Stimulated activated CD4-positive, alpha-beta T cell treated with anti-CD3 and anti-CD28 coated beads, Interleukin-12 subunit alpha, Interleukin-12 subunit beta, amount 100 ng/mL, for 4 hours (primary cell): Measurements from ENCODE around the gene PI4K2B.
"Not testable (repeated sequence)": the region's sequence is repeated elsewhere in the genome, so short reads cannot be mapped to it uniquely, and the experiment has no call there.

ENCODE experiments used
- DNase-seq: peaks from one replicate; pipeline ENCODE4 v3.0.0-alpha.2; 2020

The PI4K2B gene

GRCh38 chr4:25245181-25245580 is 11.3 kb downstream of the PI4K2B start:
- DNase-seq = no peak

- DNase-seq = no peak
These were observed 13.1 kb downstream of the PI4K2B start for GRCh38 chr4:25246680-25247611.

GRCh38 chr4:25248875-25249274 is 15.0 kb downstream of the PI4K2B start:
- DNase-seq = not testable (repeated sequence)

DNA sequence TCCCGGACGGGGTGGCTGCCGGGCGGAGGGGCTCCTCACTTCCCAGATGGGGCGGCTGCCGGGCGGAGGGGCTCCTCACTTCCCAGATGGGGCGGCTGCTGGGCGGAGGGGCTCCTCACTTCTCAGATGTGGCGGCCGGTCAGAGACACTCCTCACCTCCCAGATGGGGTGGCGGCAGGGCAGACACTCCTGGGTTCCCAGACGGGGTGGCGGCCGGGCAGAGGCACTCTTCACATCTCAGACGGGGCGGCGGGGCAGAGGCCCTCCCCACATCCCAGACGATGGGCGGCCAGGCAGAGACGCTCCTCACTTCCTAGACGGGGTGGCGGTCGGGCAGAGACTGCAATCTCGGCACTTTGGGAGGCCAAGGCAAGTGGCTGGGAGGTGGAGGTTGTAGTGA is 15.7 kb downstream of the PI4K2B start:
- DNase-seq = not testable (repeated sequence)

DNA sequence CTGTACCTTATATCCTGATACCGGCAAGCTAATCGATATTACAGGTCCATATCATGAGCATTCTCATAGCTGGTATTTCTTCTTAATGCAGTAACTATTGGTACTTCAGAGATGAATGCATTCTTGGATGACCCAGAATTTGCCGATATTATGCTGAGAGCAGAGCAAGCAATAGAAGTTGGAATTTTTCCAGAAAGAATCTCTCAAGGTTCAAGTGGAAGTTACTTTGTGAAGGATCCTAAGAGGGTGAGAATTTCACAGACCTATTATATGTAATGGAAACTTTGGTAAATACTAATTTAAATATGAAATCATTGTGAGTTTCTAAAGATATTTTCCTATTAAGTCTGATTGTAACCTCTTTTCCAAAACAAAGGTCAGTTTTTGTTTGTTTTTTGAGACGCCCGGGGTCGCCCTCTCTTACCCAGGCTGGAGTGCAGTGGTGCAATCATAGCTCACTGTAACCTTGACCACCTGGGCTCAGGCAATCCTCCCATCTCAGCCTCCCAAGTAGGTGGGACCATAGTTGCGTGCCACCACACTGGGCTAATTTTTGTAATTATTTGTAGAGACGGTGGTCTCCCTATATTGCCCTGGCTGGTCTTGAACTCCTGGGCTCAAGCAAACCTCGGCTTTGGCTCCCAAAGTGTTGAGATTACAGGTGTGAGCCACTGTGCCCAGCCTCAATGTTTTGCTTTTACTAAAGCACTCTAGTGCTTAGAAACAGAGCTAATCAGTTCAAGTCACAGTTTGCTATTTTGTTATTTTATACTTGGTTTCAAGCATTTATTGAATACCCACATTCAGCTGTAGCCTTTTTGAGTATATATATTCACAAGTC is 18.6 kb downstream of the PI4K2B start:
- DNase-seq = no peak

- no peak for DNase-seq
These were observed 19.2 kb downstream of the PI4K2B start for GRCh38 chr4:25253071-25253445.

DNA sequence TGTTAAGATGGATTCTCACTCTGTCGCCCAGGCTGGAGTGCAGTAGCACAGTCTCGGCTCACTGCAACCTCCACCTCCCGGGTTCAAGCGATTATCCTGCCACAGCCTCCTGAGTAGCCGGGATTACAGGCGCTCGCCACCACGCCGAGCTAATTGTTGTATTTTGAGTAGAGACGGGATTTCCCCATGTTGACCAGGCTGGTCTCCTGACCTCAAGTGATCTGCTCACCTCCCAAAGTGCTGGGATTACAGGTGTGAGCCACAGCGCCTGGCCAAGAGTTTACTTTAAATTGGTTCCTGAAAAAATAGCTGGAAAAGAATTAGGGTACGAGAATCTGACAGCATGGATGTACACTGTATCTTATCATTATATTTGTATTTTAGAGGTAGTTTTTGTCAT is 20.0 kb downstream of the PI4K2B start:
- DNase-seq = not testable (repeated sequence)

DNA sequence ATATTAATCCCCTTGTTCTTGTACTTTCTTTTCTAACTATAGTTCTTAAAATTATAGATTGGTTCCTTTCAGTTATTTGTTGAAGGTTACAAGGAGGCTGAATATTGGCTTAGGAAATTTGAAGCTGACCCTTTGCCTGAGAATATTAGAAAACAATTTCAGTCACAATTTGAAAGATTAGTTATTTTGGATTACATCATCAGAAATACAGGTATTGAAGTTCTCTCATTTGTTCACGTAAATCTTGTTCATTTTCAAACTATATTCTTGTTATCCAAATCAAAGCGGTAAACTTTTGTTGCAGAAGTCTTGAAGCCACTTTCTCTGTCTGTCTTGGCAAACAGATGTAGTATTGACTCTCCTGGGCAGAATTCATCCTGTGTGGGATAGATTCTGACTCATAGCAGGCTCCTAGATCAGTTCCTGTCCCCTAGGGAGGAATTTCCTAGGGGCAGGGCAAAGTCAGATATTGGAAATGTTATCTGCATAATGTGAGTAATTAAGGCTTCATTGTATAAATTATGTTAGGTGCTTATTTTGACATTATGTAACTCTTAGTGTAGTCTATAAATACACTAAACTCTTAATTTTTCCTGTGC is 25.2 kb downstream of the PI4K2B start:
- no peak for DNase-seq

- no peak for DNase-seq
These were observed 38.0 kb downstream of the PI4K2B start for GRCh38 chr4:25271866-25272265.

DNA sequence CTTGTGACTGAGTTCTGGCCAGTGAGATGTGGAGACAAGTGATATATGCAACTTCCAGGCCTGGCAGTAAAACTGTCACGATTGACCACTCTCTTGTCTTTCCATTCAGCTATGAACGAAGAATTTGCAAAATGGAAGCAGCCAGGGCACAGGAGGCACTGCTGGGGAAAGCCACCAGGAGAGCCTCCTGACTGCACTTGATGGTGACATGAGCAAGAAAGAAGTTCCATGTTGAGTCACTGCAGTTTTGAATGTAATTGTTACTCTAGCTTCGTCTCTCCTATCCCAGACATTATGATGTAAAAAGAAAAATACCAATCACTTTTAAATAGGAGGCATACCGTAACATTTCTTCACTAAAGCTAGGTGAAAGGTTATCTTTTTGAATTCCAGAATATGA is 46.4 kb downstream of the PI4K2B start:
- no peak for DNase-seq

DNA sequence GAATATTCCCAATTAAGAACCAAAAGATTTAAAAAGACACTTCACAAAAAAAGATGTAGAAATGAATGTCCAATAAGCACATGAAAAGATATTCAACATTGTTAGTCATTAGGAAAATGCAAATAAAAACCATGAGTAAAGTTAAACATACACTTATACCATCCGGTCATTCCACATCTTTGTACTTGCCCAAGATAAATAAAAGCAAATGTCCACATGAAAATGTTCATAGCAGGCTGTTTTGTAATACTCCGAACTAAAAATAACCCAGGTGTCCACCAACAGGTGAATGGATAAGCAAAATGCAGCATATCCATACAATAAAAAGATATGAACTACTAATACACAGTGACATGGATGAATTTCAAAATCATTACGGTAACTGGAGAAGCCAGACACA is 50.1 kb downstream of the PI4K2B start:
- no peak for DNase-seq

DNA sequence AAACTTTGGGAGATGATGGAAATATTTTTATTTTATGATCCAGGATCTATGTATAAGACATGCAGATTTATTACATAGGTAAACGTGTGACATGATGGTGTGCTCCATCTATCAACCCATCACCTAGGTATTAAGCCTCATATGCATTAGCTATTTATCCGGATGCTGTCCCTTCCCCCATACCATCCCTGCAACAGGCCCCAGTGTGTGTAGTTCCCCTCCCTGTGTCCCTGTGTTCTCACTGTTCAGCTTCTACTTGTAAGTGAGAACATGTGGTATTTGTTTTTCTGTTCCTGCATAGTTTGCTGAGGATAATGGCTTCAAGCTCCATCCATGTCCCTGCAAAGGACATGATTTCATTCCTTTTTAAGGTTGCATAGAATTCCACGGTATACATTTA is 50.6 kb downstream of the PI4K2B start:
- no peak for DNase-seq

GRCh38 chr4:25290490-25291067 is 56.7 kb downstream of the PI4K2B start:
- DNase-seq = no peak

DNA sequence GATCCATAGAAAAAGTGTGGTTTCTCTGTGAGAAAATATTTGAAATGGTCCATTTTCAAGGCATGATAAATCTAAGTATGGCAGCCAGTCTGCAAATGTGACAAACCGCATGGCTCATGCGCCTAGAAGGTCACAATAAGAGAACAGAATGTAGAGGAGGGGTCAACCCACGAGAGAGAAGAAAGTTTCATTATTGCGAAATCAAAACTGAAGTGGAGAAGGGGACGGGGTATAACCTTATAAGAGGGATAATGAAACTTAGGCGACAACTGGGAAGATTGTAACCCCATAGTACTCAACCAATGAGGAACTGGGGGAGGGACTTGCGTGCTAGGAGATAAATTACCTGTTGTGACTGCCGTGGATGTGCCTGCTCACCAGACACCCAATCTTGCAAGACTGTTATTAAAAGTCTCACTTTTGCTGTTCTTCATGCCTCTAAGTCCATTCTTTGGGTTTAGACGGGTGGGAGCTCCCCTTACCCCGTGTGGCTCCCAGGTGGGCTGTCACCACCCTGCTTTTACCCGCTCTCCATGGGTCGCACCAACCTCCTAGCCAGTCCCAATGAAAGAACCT is 57.4 kb downstream of the PI4K2B start:
- no peak for DNase-seq

DNA sequence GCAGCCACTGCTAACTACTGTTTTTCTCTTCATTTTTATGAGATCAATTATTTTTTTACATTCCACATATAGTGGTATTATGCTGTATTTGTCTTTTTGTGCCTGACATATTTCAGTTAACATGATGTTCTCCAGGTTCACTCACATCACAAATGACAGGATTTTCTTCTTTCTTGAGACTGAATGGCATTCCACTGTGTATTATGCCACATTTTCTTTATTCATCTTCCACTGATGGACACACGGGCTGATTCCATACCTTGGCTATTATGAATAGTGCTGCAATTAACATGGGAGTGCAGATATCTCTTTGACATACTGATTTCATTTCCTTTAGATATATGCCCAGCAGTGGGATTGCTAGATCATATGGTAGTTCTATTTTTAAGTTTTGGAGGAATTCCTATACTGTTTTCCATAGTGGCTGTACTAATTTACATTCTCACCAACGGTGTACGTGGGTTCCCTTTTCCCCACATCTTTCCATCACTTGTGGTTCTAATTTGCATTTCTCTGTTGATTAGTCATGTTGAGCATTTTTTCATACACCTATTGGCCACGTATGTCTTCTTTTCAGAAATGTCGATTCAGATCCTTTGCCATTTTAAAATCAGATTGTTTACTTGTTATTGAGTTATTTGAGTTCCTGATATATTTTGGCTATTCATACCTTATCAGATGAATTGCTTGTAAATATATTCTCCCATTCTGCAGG is 63.9 kb downstream of the PI4K2B start:
- no peak for DNase-seq

- DNase-seq = no peak
These were observed 65.8 kb downstream of the PI4K2B start for GRCh38 chr4:25299476-25300203.

- DNase-seq = no peak
These were observed 67.6 kb downstream of the PI4K2B start for GRCh38 chr4:25301471-25301870.

DNA sequence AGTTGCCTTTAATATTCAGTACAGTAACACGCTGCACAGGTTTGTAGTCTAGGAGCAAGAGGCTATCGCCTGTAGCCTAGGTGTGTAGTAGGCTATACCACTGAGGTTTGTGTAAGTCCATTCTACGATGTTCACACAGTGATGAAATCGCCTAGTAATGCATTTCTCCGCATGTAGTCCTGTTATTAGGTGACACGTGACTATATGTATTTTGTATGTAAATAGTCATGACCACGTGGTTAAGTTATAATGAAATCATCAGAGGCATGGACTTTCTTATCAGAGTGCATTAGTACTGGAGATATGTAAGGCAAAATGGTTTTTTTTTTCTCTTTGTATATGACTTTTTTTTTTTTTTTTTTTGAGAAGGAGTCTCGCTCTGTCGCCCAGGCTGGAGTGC is 68.8 kb downstream of the PI4K2B start:
- DNase-seq = no peak

GRCh38 chr4:25303578-25303977 is 69.7 kb downstream of the PI4K2B start:
- DNase-seq = no peak

- no peak for DNase-seq
These were observed 72.8 kb downstream of the PI4K2B start for GRCh38 chr4:25306518-25307057.

- no peak for DNase-seq
These were observed 73.8 kb downstream of the PI4K2B start for GRCh38 chr4:25307596-25307995.
